ENCODE data around the gene ADIRF. TPM values are rescaled to one million over a fixed set of nuclear protein-coding genes. Genes with fewer than 3 reads are reported as not detected.
"Not testable (repeated sequence)": the region's sequence is repeated elsewhere in the genome, so short reads cannot be mapped to it uniquely, and the experiment has no call there.

Gene ADIRF
- total RNA-seq, 1 donor from 2014 or later, result not detected

- H3K4me1 Mint-ChIP-seq (ENCODE audit: low read depth); H3K9me3 Mint-ChIP-seq; DNase-seq (ENCODE audit: low spot score); H3K4me3 Mint-ChIP-seq (ENCODE audit: low read depth); H3K27ac Mint-ChIP-seq; intact Hi-C loops (cut with micrococcal nuclease); H3K36me3 Mint-ChIP-seq (ENCODE audit: low read depth): not testable (repeated sequence)
- H3K27me3 Mint-ChIP-seq (ENCODE audit: low read depth), result peaks cover 20% of the 10 kb centered on the region
Measured at GRCh38 chr10:86981020-86981419, 12.7 kb downstream of the ADIRF start.

GRCh38 chr10:86981716-86982115, 13.4 kb downstream of the ADIRF start:
- no peak for DNase-seq (ENCODE audit: low spot score)
- Mint-ChIP-seq H3K36me3 (ENCODE audit: low read depth) (no peaks in the 10 kb centered on the region), H3K4me1 (ENCODE audit: low read depth) (no peaks in the 10 kb centered on the region), H3K4me3 (ENCODE audit: low read depth) (no peak overlapping the region), H3K27me3 (ENCODE audit: low read depth) (peaks cover 24% of the 10 kb centered on the region), H3K27ac (no peak overlapping the region), H3K9me3 (no peaks in the 10 kb centered on the region)
- intact Hi-C loops (cut with micrococcal nuclease), result no loop called here

GRCh38 chr10:86984498-86984897, 16.2 kb downstream of the ADIRF start:
- H3K4me1 Mint-ChIP-seq (ENCODE audit: low read depth), result not testable (repeated sequence)

GRCh38 chr10:86988520-86988919, 20.2 kb downstream of the ADIRF start:
- intact Hi-C loops (cut with micrococcal nuclease), result no loop called here

More at GRCh38 chr10:86984498-86984897, 16.2 kb downstream of the ADIRF start:
- H3K27ac Mint-ChIP-seq; H3K4me3 Mint-ChIP-seq (ENCODE audit: low read depth); H3K36me3 Mint-ChIP-seq (ENCODE audit: low read depth); H3K9me3 Mint-ChIP-seq; DNase-seq (ENCODE audit: low spot score); intact Hi-C loops (cut with micrococcal nuclease): not testable (repeated sequence)
- peaks cover 45% of the 10 kb centered on the region for H3K27me3 Mint-ChIP-seq (ENCODE audit: low read depth)

GRCh38 chr10:86991362-86991761, 23.1 kb downstream of the ADIRF start:
- H3K9me3 Mint-ChIP-seq; H3K4me3 Mint-ChIP-seq (ENCODE audit: low read depth); H3K27ac Mint-ChIP-seq; DNase-seq (ENCODE audit: low spot score); H3K4me1 Mint-ChIP-seq (ENCODE audit: low read depth); intact Hi-C loops (cut with micrococcal nuclease); H3K36me3 Mint-ChIP-seq (ENCODE audit: low read depth): not testable (repeated sequence)
- peaks cover 35% of the 10 kb centered on the region for H3K27me3 Mint-ChIP-seq (ENCODE audit: low read depth)

More at GRCh38 chr10:86988520-86988919, 20.2 kb downstream of the ADIRF start:
- DNase-seq (ENCODE audit: low spot score), result no peak
- H3K27ac Mint-ChIP-seq, result no peak overlapping the region
- peaks cover 44% of the 10 kb centered on the region for H3K27me3 Mint-ChIP-seq (ENCODE audit: low read depth)
- no peaks in the 10 kb centered on the region for H3K4me1 Mint-ChIP-seq (ENCODE audit: low read depth)
- H3K4me3 Mint-ChIP-seq (ENCODE audit: low read depth), result no peak overlapping the region
- H3K9me3 Mint-ChIP-seq, result no peaks in the 10 kb centered on the region
- no peaks in the 10 kb centered on the region for H3K36me3 Mint-ChIP-seq (ENCODE audit: low read depth)

- no peak overlapping the region for H3K4me3 Mint-ChIP-seq (ENCODE audit: low read depth)
- H3K9me3 Mint-ChIP-seq, result no peaks in the 10 kb centered on the region
- no peaks in the 10 kb centered on the region for H3K4me1 Mint-ChIP-seq (ENCODE audit: low read depth)
- no peaks in the 10 kb centered on the region for H3K36me3 Mint-ChIP-seq (ENCODE audit: low read depth)
- H3K27me3 Mint-ChIP-seq (ENCODE audit: low read depth), result peaks cover 36% of the 10 kb centered on the region
- H3K27ac Mint-ChIP-seq, result no peak overlapping the region
- DNase-seq (ENCODE audit: low spot score), result no peak
- intact Hi-C loops (cut with micrococcal nuclease), result no loop called here
Measured at GRCh38 chr10:86992456-86992855, 24.2 kb downstream of the ADIRF start.

- intact Hi-C loops (cut with micrococcal nuclease), result no loop called here
Measured at GRCh38 chr10:86992929-86993328, 24.6 kb downstream of the ADIRF start.

GRCh38 chr10:86999802-87000403, 31.6 kb downstream of the ADIRF start:
- DNase-seq (ENCODE audit: low spot score); H3K4me1 Mint-ChIP-seq (ENCODE audit: low read depth); H3K4me3 Mint-ChIP-seq (ENCODE audit: low read depth); H3K27ac Mint-ChIP-seq; H3K27me3 Mint-ChIP-seq (ENCODE audit: low read depth); intact Hi-C loops (cut with micrococcal nuclease); H3K36me3 Mint-ChIP-seq (ENCODE audit: low read depth); H3K9me3 Mint-ChIP-seq: not testable (repeated sequence)

More at GRCh38 chr10:86992929-86993328, 24.6 kb downstream of the ADIRF start:
- H3K4me3 Mint-ChIP-seq (ENCODE audit: low read depth), result no peak overlapping the region
- no peaks in the 10 kb centered on the region for H3K9me3 Mint-ChIP-seq
- H3K27me3 Mint-ChIP-seq (ENCODE audit: low read depth), result peaks cover 31% of the 10 kb centered on the region
- no peak overlapping the region for H3K27ac Mint-ChIP-seq
- no peaks in the 10 kb centered on the region for H3K4me1 Mint-ChIP-seq (ENCODE audit: low read depth)
- DNase-seq (ENCODE audit: low spot score), result no peak
- H3K36me3 Mint-ChIP-seq (ENCODE audit: low read depth), result no peaks in the 10 kb centered on the region

GRCh38 chr10:87000491-87000890, 32.2 kb downstream of the ADIRF start:
- Mint-ChIP-seq H3K27ac (no peak overlapping the region), H3K27me3 (ENCODE audit: low read depth) (peaks cover 6% of the 10 kb centered on the region), H3K4me1 (ENCODE audit: low read depth) (no peaks in the 10 kb centered on the region), H3K9me3 (no peaks in the 10 kb centered on the region), H3K36me3 (ENCODE audit: low read depth) (no peaks in the 10 kb centered on the region), H3K4me3 (ENCODE audit: low read depth) (no peak overlapping the region)
- no peak for DNase-seq (ENCODE audit: low spot score)
- intact Hi-C loops (cut with micrococcal nuclease), result no loop called here

GRCh38 chr10:87007124-87007523, 38.8 kb downstream of the ADIRF start:
- H3K27me3 Mint-ChIP-seq (ENCODE audit: low read depth); DNase-seq (ENCODE audit: low spot score); H3K36me3 Mint-ChIP-seq (ENCODE audit: low read depth); H3K4me1 Mint-ChIP-seq (ENCODE audit: low read depth); H3K4me3 Mint-ChIP-seq (ENCODE audit: low read depth); H3K9me3 Mint-ChIP-seq; H3K27ac Mint-ChIP-seq; intact Hi-C loops (cut with micrococcal nuclease): not testable (repeated sequence)

- H3K4me3 Mint-ChIP-seq (ENCODE audit: low read depth); H3K9me3 Mint-ChIP-seq; H3K27me3 Mint-ChIP-seq (ENCODE audit: low read depth); H3K27ac Mint-ChIP-seq; H3K4me1 Mint-ChIP-seq (ENCODE audit: low read depth); intact Hi-C loops (cut with micrococcal nuclease); H3K36me3 Mint-ChIP-seq (ENCODE audit: low read depth); DNase-seq (ENCODE audit: low spot score): not testable (repeated sequence)
Measured at GRCh38 chr10:87007674-87008073, 39.4 kb downstream of the ADIRF start.

- H3K4me3 Mint-ChIP-seq (ENCODE audit: low read depth); H3K4me1 Mint-ChIP-seq (ENCODE audit: low read depth); H3K27ac Mint-ChIP-seq; H3K36me3 Mint-ChIP-seq (ENCODE audit: low read depth); H3K9me3 Mint-ChIP-seq; intact Hi-C loops (cut with micrococcal nuclease); H3K27me3 Mint-ChIP-seq (ENCODE audit: low read depth); DNase-seq (ENCODE audit: low spot score): not testable (repeated sequence)
Measured at GRCh38 chr10:87008303-87008702, 40.0 kb downstream of the ADIRF start.

GRCh38 chr10:87009134-87009696, 40.9 kb downstream of the ADIRF start:
- H3K9me3 Mint-ChIP-seq; H3K4me3 Mint-ChIP-seq (ENCODE audit: low read depth); H3K27me3 Mint-ChIP-seq (ENCODE audit: low read depth); H3K27ac Mint-ChIP-seq; DNase-seq (ENCODE audit: low spot score); H3K36me3 Mint-ChIP-seq (ENCODE audit: low read depth); H3K4me1 Mint-ChIP-seq (ENCODE audit: low read depth); intact Hi-C loops (cut with micrococcal nuclease): not testable (repeated sequence)

Measured in activated T-helper 2 cell treated with anti-CD3 and anti-CD28 coated beads, Interferon-gamma antibody, Interleukin-2, Interleukin-4, amounts not matched to agents 10 μg/mL and 5 μg/mL and 100 μg/mL, durations not matched to agents 14 hours and 24 hours and 36 hours (primary cell).